ENCODE results near the gene TNNT3. TPM values are rescaled to one million over a fixed set of nuclear protein-coding genes. Genes with fewer than 3 reads are reported as not detected.
"Not testable (repeated sequence)": the region's sequence is repeated elsewhere in the genome, so short reads cannot be mapped to it uniquely, and the experiment has no call there.

The TNNT3 gene
- under 1 TPM in 1 of 2 donors, not detected in 1; 0.33 TPM for total RNA-seq

GRCh38 chr11:1919391-1920127, at the start of gene TNNT3:
TSS of gene TNNT3 (plus strand) at chr11:1919703. CDS start at chr11:1922875, 3,172 bp downstream.
- Mint-ChIP-seq H3K9me3 (no peaks in the 10 kb centered on the region), H3K27me3 (peaks cover 13 to 16% of the 10 kb centered on the region in 2 donors), H3K27ac (no peak within 1 kb of the TSS), H3K4me3 (no peak within 1 kb of the TSS), H3K36me3 (no peaks in the 10 kb centered on the region), H3K4me1 (ENCODE audit: low read depth in 2 of 2) (peaks cover 15 to 16% of the 10 kb centered on the region in 2 donors)
- ATAC-seq: no peak
- DNase-seq (ENCODE audit: low spot score): no peak

GRCh38 chr11:1870326-1870696, 49.2 kb upstream of the TNNT3 start:
- no peak for DNase-seq (ENCODE audit: low spot score)
- no peaks in the 10 kb centered on the region for H3K9me3 Mint-ChIP-seq
- ATAC-seq: no peak
- H3K27me3 Mint-ChIP-seq: no peaks in the 10 kb centered on the region
- H3K27ac Mint-ChIP-seq: peak overlapping the region; percentile 62 to 76
- H3K4me3 Mint-ChIP-seq: peak overlapping the region; percentile 69
- H3K36me3 Mint-ChIP-seq: no peaks in the 10 kb centered on the region
- peaks cover 35 to 49% of the 10 kb centered on the region in 2 donors for H3K4me1 Mint-ChIP-seq (ENCODE audit: low read depth in 2 of 2)

- Mint-ChIP-seq H3K4me1 (ENCODE audit: low read depth in 2 of 2) (peaks cover 31 to 47% of the 10 kb centered on the region in 2 donors), H3K27ac (peak overlapping the region; percentile 62 to 76), H3K4me3 (peak overlapping the region; percentile 69), H3K9me3 (no peaks in the 10 kb centered on the region), H3K27me3 (no peaks in the 10 kb centered on the region), H3K36me3 (no peaks in the 10 kb centered on the region)
- ATAC-seq: peak; percentile 78 to 83
- no peak for DNase-seq (ENCODE audit: low spot score)
Measured at GRCh38 chr11:1870721-1871466, 48.6 kb upstream of the TNNT3 start.

DNA sequence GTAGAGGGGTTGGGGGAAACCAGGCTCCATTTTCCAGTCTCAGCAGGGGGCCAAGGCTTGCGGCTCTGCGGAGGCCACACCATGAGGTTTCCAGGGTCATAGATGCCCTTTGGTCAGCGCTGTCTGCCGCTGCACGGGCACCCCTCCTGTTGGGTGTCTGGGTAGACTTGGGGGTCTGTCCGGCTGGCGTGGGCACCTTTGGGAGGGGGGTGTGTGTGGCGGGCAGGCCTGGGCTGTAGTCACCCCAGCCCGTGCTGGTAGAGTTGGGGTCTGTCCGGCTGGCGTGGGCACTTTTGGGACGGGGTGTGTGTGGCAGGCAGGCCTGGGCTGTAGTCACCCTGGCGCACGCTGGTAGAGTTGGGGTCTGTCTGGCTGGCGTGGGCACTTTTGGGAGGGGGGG, 48.0 kb upstream of the TNNT3 start:
- DNase-seq (ENCODE audit: low spot score): no peak
- Mint-ChIP-seq H3K27me3 (no peaks in the 10 kb centered on the region), H3K36me3 (no peaks in the 10 kb centered on the region), H3K9me3 (no peaks in the 10 kb centered on the region), H3K4me1 (ENCODE audit: low read depth in 2 of 2) (peaks cover 31 to 49% of the 10 kb centered on the region in 2 donors), H3K27ac (peak overlapping the region in 1 of 2 donors; percentile 62), H3K4me3 (no peak overlapping the region)
- no peak for ATAC-seq

- Mint-ChIP-seq H3K27ac (peak overlapping the region in 1 of 2 donors; percentile 60), H3K36me3 (no peaks in the 10 kb centered on the region), H3K4me1 (ENCODE audit: low read depth in 2 of 2) (peaks cover 31 to 50% of the 10 kb centered on the region in 2 donors), H3K9me3 (no peaks in the 10 kb centered on the region), H3K4me3 (no peak overlapping the region), H3K27me3 (no peaks in the 10 kb centered on the region)
- no peak for DNase-seq (ENCODE audit: low spot score)
- ATAC-seq: no peak
Measured at GRCh38 chr11:1872267-1872985, 47.1 kb upstream of the TNNT3 start.

DNA sequence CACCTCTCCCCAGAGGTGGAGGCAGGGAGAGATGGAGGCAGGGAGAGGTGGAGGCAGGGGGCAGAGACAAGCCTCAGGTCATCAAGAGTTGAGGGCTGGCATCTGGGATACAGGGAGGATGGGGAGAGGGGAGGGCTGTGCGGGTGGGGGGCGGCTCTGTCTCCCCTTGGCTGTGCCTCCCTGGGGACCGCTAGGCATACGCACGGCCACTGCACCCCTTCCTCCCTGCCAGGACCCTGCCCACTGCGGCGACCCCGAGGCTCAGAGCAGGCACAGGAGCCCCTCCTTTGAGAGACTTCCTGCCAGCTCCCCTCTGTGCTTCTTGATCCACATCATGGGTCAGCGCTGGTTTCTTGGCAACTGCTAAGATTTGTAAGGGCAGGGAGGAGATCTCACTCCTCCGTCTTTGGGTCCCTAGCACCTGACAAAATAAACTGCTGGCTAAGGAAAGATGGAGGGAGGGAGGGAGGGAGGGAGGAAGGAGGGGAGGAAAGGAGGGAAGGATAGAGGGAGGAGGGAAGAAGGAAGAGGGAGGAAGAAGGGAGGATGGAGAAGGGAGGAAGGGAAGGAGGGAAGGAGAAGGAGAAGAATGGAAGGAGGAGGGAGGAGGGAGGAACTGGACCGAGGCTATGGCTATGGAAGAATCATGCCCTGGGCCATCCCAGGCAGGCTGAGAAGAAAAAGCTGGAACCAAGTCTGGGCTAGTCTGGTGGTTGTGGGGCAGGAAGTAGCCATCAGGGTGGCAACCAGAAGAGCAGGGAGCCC, 46.3 kb upstream of the TNNT3 start:
- H3K4me3 Mint-ChIP-seq: no peak overlapping the region
- DNase-seq (ENCODE audit: low spot score) (no peak), ATAC-seq (no peak)
- H3K27ac Mint-ChIP-seq: peak overlapping the region in 1 of 2 donors; percentile 60
- H3K36me3 Mint-ChIP-seq: no peaks in the 10 kb centered on the region
- H3K4me1 Mint-ChIP-seq (ENCODE audit: low read depth in 2 of 2): peaks cover 27 to 49% of the 10 kb centered on the region in 2 donors
- H3K9me3 Mint-ChIP-seq: no peaks in the 10 kb centered on the region
- H3K27me3 Mint-ChIP-seq: no peaks in the 10 kb centered on the region

DNA sequence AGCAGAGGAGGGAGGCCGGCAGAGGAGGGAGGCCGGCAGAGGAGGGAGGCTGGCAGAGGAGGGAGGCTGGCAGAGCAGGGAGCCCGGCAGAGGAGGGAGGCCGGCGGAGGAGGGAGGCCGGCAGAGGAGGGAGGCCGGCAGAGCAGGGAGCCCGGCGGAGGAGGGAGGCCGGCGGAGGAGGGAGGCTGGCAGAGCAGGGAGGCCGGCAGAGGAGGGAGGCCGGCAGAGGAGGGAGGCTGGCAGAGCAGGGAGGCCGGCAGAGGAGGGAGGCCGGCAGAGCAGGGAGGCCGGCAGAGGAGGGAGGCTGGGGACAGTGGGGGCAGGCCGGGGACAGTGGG, 45.7 kb upstream of the TNNT3 start:
- not testable (repeated sequence) for DNase-seq (ENCODE audit: low spot score); H3K9me3 Mint-ChIP-seq; H3K4me3 Mint-ChIP-seq; H3K27me3 Mint-ChIP-seq; ATAC-seq; H3K36me3 Mint-ChIP-seq
- Mint-ChIP-seq H3K4me1 (ENCODE audit: low read depth in 2 of 2) (peaks cover 25 to 47% of the 10 kb centered on the region in 2 donors), H3K27ac (peak overlapping the region in 1 of 2 donors; percentile 60)

GRCh38 chr11:1874441-1875092, 44.9 kb upstream of the TNNT3 start:
- H3K36me3 Mint-ChIP-seq; H3K9me3 Mint-ChIP-seq; DNase-seq (ENCODE audit: low spot score); H3K27me3 Mint-ChIP-seq; ATAC-seq; H3K27ac Mint-ChIP-seq; H3K4me3 Mint-ChIP-seq: not testable (repeated sequence)
- H3K4me1 Mint-ChIP-seq (ENCODE audit: low read depth in 2 of 2): peaks cover 17 to 39% of the 10 kb centered on the region in 2 donors

- H3K27ac Mint-ChIP-seq: peak overlapping the region in 1 of 2 donors; percentile 54
- H3K9me3 Mint-ChIP-seq: no peaks in the 10 kb centered on the region
- H3K27me3 Mint-ChIP-seq: no peaks in the 10 kb centered on the region
- no peaks in the 10 kb centered on the region for H3K36me3 Mint-ChIP-seq
- no peak overlapping the region for H3K4me3 Mint-ChIP-seq
- peaks cover 10 to 35% of the 10 kb centered on the region in 2 donors for H3K4me1 Mint-ChIP-seq (ENCODE audit: low read depth in 2 of 2)
- DNase-seq (ENCODE audit: low spot score) (peak; percentile 38), ATAC-seq (no peak)
Measured at GRCh38 chr11:1875093-1875850, 44.2 kb upstream of the TNNT3 start.

DNA sequence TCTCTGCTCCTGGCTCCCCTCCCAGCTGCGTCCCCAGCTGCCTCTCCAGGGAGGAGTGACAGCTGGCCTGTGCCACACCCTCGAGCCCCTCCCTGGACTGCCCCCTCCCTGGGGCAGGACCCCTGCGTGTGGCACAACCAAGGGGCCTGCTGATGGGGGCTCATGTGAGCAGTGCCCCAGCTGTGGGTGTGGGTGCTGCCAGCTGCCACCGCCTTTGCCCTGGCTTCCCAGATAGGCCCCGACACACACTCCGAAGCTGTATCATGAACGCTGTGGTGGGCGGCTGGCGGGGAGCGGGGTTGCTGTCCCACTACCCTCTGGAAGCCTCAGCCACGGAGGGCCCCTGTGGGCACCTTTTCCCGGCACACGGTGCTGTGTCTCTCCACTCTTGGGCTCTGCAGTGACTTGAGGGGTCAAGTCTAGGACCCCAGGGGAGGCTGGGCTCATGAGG, 43.6 kb upstream of the TNNT3 start:
- H3K27ac Mint-ChIP-seq, H3K4me3 Mint-ChIP-seq, H3K27me3 Mint-ChIP-seq, H3K9me3 Mint-ChIP-seq, H3K36me3 Mint-ChIP-seq, ATAC-seq: not testable (repeated sequence)
- peak; percentile 55 for DNase-seq (ENCODE audit: low spot score)
- H3K4me1 Mint-ChIP-seq (ENCODE audit: low read depth in 2 of 2): peaks cover 4 to 33% of the 10 kb centered on the region in 2 donors

DNA sequence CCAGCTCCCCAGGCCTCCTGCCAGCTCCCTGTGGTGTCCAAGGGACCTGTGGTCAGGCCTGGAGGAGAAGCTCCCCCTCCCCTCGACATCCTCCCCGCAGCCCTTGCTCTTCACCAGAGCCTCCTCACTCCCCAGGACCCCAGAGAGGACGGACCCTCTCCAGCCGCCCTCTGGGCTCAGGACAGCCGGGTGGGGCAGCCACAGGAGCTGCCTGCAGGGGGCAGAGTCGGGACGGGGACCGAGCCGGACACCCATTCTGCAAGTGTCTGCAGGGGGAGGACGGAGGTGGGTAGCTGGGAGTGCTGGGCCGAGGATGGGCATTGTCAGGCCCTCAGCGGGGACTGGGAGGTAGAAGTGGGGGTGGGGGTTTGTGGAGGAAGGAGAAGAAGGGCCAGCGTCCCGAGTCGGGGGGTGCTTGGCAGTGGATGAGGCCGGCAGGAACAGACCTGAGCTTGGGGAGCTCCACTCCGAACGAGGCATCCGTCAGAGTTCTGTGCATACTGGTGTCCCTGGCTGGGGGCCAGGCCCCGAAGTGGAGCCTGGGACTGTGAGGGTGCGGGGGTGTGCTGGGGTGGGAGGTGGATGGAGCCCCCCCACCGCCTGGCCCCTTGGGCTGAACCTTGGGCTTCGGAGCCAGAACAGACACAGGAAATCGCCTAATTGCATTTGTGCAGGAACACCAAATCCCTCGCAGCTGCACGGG, 43.0 kb upstream of the TNNT3 start:
- peaks cover 0 to 29% of the 10 kb centered on the region in 2 donors for H3K4me1 Mint-ChIP-seq (ENCODE audit: low read depth in 2 of 2)
- H3K27me3 Mint-ChIP-seq: no peaks in the 10 kb centered on the region
- H3K4me3 Mint-ChIP-seq: no peak overlapping the region
- H3K27ac Mint-ChIP-seq: no peak overlapping the region
- ATAC-seq (no peak), DNase-seq (ENCODE audit: low spot score) (peak; percentile 47)
- no peaks in the 10 kb centered on the region for H3K36me3 Mint-ChIP-seq
- no peaks in the 10 kb centered on the region for H3K9me3 Mint-ChIP-seq

All from natural killer cell treated with Interleukin-12 subunit alpha and Interleukin-12 subunit beta and Interleukin-15 and Interleukin-18, amount 100 ng/mL, for 72 hours (primary cell).